Liver (tissue), 9 donors: Measurements from ENCODE around the gene NIP7. TPM values are rescaled to one million over a fixed set of nuclear protein-coding genes. Genes with fewer than 3 reads are reported as not detected.
A peak's percentile ranks its signal among the peaks of the same experiment; 100 is the strongest.

ENCODE experiments used
- DNase-seq: peaks from one replicate; pipeline ENCODE4 v3.0.0-alpha.2; 2017; ENCODE audit warnings: low spot score
- H3K27ac ChIP-seq, 2 donors: one replicate each; pipeline ENCODE4 v1.7.0; 2013; ENCODE audit warnings: inconsistent platforms in 2 of 2, low read length in 2 of 2, control low read depth in 1 of 2, low read depth in 1 of 2, mild to moderate bottlenecking in 1 of 2
- H3K27me3 ChIP-seq, 4 donors: one replicate each; pipeline versions ENCODE4 v1.6.1 to v1.7.0; 2013; ENCODE audit warnings: low read length in 3 of 4, inconsistent platforms in 1 of 4, mild to moderate bottlenecking in 1 of 4, moderate library complexity in 1 of 4; ENCODE audit not compliant: control insufficient read depth in 4 of 4, insufficient read depth in 4 of 4
- H3K36me3 ChIP-seq, 4 donors: one replicate each; pipeline versions ENCODE4 v1.6.1 to v1.7.0; 2013; ENCODE audit warnings: low read length in 3 of 4, mild to moderate bottlenecking in 3 of 4, low read depth in 1 of 4, moderate library complexity in 1 of 4; ENCODE audit not compliant: control insufficient read depth in 4 of 4, insufficient read depth in 3 of 4
- H3K4me1 ChIP-seq, 4 donors: one replicate each; pipeline versions ENCODE4 v1.6.1 to v1.7.0; 2013; ENCODE audit warnings: low read length in 3 of 4, mild to moderate bottlenecking in 3 of 4, moderate library complexity in 1 of 4; ENCODE audit not compliant: control insufficient read depth in 4 of 4, insufficient read depth in 4 of 4
- H3K4me3 ChIP-seq, 3 donors: one replicate each; pipeline versions ENCODE4 v1.6.1 to v1.7.0; 2013; ENCODE audit warnings: low read length in 3 of 3, control low read depth in 1 of 3, low read depth in 1 of 3, mild to moderate bottlenecking in 1 of 3
- H3K9ac ChIP-seq, 2 donors: one replicate each; pipeline ENCODE4 v1.7.0; 2013; ENCODE audit warnings: low read length in 2 of 2, mild to moderate bottlenecking in 2 of 2, moderate library complexity in 2 of 2, control low read depth in 1 of 2, low read depth in 1 of 2
- H3K9me3 ChIP-seq, 4 donors: one replicate each; pipeline versions ENCODE4 v1.6.1 to v1.7.0; 2013; ENCODE audit warnings: low read length in 3 of 4; ENCODE audit not compliant: control insufficient read depth in 4 of 4
- GABPA ChIP-seq, 2 donors: IDR thresholded peaks in 1 of 2; conservative IDR thresholded peaks in 1 of 2; 2 replicates each; pipeline ENCODE4 v1.6.1; 2016; ENCODE audit warnings: antibody characterized with exemption in 2 of 2, mild to moderate bottlenecking in 1 of 2, moderate library complexity in 1 of 2
- JUND ChIP-seq, 2 donors: IDR thresholded peaks; 2 replicates each; pipeline ENCODE4 v1.6.1; 2016; ENCODE audit warnings: antibody characterized with exemption in 2 of 2
- MAX ChIP-seq: IDR thresholded peaks from 2 replicates; pipeline ENCODE4 v1.6.1; 2016; ENCODE audit warnings: antibody characterized with exemption
- REST ChIP-seq: IDR thresholded peaks from 2 replicates; pipeline ENCODE4 v1.6.1; 2016; ENCODE audit warnings: antibody characterized with exemption, mild to moderate bottlenecking
- RXRA ChIP-seq, 2 donors: IDR thresholded peaks; 2 replicates each; pipeline ENCODE4 v1.6.1; 2017 to 2018; ENCODE audit warnings: antibody characterized with exemption in 2 of 2, mild to moderate bottlenecking in 1 of 2
- TAF1 ChIP-seq: conservative IDR thresholded peaks from 2 replicates; pipeline ENCODE4 v1.6.1; 2016; ENCODE audit warnings: antibody characterized with exemption, mild to moderate bottlenecking
- YY1 ChIP-seq: IDR thresholded peaks from 2 replicates; pipeline ENCODE4 v1.6.1; 2016; ENCODE audit warnings: antibody characterized with exemption, mild to moderate bottlenecking
- ZBTB33 ChIP-seq: IDR thresholded peaks from 2 replicates; pipeline ENCODE4 v1.6.1; 2016; ENCODE audit warnings: antibody characterized with exemption
- WGBS: extraction: QIAGEN DNeasy Blood & Tissue Kit; methylation state at CpG from one replicate; pipeline ENCODE4 v1.1.7; 2013; 5-methylcytosine and 5-hydroxymethylcytosine counted together
- polyA plus RNA-seq, 2 donors: library from polyadenylated mRNA; stranded (reverse) in 1 of 2; unstranded in 1 of 2; fragments of 200-250 nt in 1 of 2; fragments of >200 nt in 1 of 2; fragmentation: Nextera tagmentation in 1 of 2; extraction: Ambion mirVana in 1 of 2; gene quantifications; one replicate each; pipeline versions ENCODE4 v1.2.1 to v1.2.3, GENCODE V29; 2013 to 2015
- total RNA-seq, 2 donors: library from RNA; depleted of rRNA; stranded (reverse); fragments of >200 nt; gene quantifications; one replicate each; pipeline ENCODE4 v1.2.3, GENCODE V29; 2014
- TF ChIP-seq, protein P1 (sequence below): IDR thresholded peaks from 2 replicates; pipeline ENCODE4 v1.6.1; 2016; ENCODE audit warnings: antibody characterized with exemption
- donor health status: healthy.
- donor health status: healthy.
- donor health status: healthy.
- donor health status: healthy.
- donor health status: healthy.

NIP7 gene
- total and polyA plus RNA-seq, 4 donors, result 7.4 to 14.0 (median 11.1) TPM

- Histone ChIP-seq H3K36me3 (peaks cover 0 to 4% (median 2%) of the 10 kb centered on the region in 4 donors), H3K9me3 (no peaks in the 10 kb centered on the region), H3K9ac (peak overlapping the region; percentile 80 to 86), H3K27ac (peak overlapping the region; percentile 86 to 88), H3K4me3 (peak overlapping the region; percentile 74 to 94 (median 85)), H3K27me3 (no peaks in the 10 kb centered on the region), H3K4me1 (peaks cover 14 to 47% (median 36%) of the 10 kb centered on the region in 4 donors)
- TF ChIP-seq RXRA (IDR thresholded peaks at IDR 0.05) (no peak), YY1 (peak; percentile 15)
- 2% methylated on average over 59 of the region's 59 CpGs for WGBS
- peak; percentile 68 for DNase-seq
These were observed 27.8 kb upstream of the NIP7 start for GRCh38 chr16:69311533-69312387.

GRCh38 chr16:69313469-69313868 lies 26.1 kb upstream of the NIP7 start:
- 94% methylated on average over 5 of the region's 5 CpGs for WGBS

More at GRCh38 chr16:69313469-69313868, 26.1 kb upstream of the NIP7 start:
- Histone ChIP-seq H3K4me3 (no peak overlapping the region), H3K27me3 (no peaks in the 10 kb centered on the region), H3K27ac (no peak overlapping the region), H3K9me3 (no peaks in the 10 kb centered on the region), H3K9ac (no peak overlapping the region), H3K4me1 (peaks cover 16 to 61% (median 48%) of the 10 kb centered on the region in 4 donors), H3K36me3 (peaks cover 2 to 4% (median 3%) of the 10 kb centered on the region in 4 donors)
- no peak for TF ChIP-seq YY1
- no peak for TF ChIP-seq GABPA (IDR thresholded peaks at IDR 0.05 in 1 of 2, conservative IDR thresholded peaks at IDR 0.05 in 1 of 2)
- no peak for TF ChIP-seq REST
- no peak for TF ChIP-seq JUND (IDR thresholded peaks at IDR 0.05)
- TF ChIP-seq TAF1, result no peak
- TF ChIP-seq, protein P1, sequence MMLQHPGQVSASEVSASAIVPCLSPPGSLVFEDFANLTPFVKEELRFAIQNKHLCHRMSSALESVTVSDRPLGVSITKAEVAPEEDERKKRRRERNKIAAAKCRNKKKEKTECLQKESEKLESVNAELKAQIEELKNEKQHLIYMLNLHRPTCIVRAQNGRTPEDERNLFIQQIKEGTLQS, result no peak
- TF ChIP-seq ZBTB33, result no peak
- no peak for TF ChIP-seq MAX
- no peak for DNase-seq
